Mucosa of descending colon (tissue), 3 donors: ENCODE data around the gene HOXC13. TPM values are rescaled to one million over a fixed set of nuclear protein-coding genes. Genes with fewer than 3 reads are reported as not detected.

Experiments used
- ATAC-seq: fragments of 200-7000 bp; cut with Tn5 transposase; one replicate; pipeline ENCODE4 v1.9.1; 2020; ENCODE audit warnings: mild to moderate bottlenecking, moderate library complexity
- DNase-seq, 3 donors: peaks; one replicate each; pipeline ENCODE4 v3.0.0-alpha.2; 2020
- H3K36me3 ChIP-seq: fragments of 200-600 bp; one replicate; pipeline ENCODE4 v1.8.0; 2021; ENCODE audit warnings: low read depth, mild to moderate bottlenecking
- H3K4me1 ChIP-seq: fragments of 200-600 bp; one replicate; pipeline ENCODE4 v1.8.0; 2021; ENCODE audit warnings: low read depth, mild to moderate bottlenecking
- H3K4me3 ChIP-seq: fragments of 200-600 bp; one replicate; pipeline ENCODE4 v1.8.0; 2021; ENCODE audit warnings: mild to moderate bottlenecking
- H3K9me3 ChIP-seq: fragments of 200-600 bp; one replicate; pipeline ENCODE4 v1.8.0; 2021; ENCODE audit warnings: mild to moderate bottlenecking
- intact Hi-C, 2 donors: fragments of 100-400 bp; cut with DNase I in 1 of 2; cut with micrococcal nuclease in 1 of 2; formaldehyde crosslinking; loops; one replicate each; pipeline versions ENCODE4 v1.11.0 to v1.11.1; 2022; cut with DNase I, micrococcal nuclease
- total RNA-seq, 3 donors: library from RNA; stranded (reverse); fragmentation: NEBNext Ultra II Directional in 2 of 3; extraction: Animal tissue kit (Norgen Biotek cat#: 25700) in 2 of 3; gene quantifications; one replicate each; pipeline versions ENCODE4 v1.2.1 to v1.2.4, GENCODE V29; 2021 to 2023
- TF ChIP-seq, protein P1 (sequence below): fragments of 200-600 bp; IDR thresholded peaks from one replicate; pipeline ENCODE4 v1.8.0; 2022; ENCODE audit warnings: antibody characterized with exemption, mild to moderate bottlenecking
- donor health status: DM: no; HTN: no; CAD: no; lungs with moderate emphysema.
- donor health status: DM: no; HTN: no; CAD: no.
- donor health status: DM: no; HTN: yes; CAD: no.

HOXC13 gene
- total RNA-seq, 3 donors from 2014 or later, result not detected

DNA sequence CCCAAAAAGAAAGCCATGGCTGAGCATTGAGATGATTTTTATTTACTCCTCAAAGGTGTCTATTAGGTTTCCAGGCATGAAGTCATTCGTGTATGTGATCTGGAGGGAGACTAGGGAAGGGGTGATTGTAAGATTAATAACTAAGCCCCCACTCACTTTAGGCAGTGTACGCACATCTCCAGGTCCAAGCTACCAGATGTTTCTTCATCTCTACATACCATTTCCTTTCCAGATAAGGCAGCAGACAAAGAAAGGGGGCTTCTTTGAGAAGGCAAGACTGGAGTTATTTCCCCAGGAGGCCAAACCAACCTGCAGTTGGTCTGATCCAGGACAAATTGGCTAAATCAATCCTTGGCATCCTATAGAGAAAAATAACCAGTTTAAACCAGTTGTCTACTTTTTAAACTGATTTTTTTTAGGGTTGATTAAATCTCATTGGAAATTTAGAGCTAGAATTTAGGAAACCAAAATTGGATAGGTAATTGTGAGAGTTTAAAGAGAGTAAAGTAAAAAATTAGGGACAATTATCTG lies 3.9 kb downstream of the HOXC13 start:
- intact Hi-C loops, result no loop called here
- no peaks in the 10 kb centered on the region for H3K4me1 ChIP-seq
- H3K4me3 ChIP-seq, result no peak overlapping the region
- TF ChIP-seq, protein P1, sequence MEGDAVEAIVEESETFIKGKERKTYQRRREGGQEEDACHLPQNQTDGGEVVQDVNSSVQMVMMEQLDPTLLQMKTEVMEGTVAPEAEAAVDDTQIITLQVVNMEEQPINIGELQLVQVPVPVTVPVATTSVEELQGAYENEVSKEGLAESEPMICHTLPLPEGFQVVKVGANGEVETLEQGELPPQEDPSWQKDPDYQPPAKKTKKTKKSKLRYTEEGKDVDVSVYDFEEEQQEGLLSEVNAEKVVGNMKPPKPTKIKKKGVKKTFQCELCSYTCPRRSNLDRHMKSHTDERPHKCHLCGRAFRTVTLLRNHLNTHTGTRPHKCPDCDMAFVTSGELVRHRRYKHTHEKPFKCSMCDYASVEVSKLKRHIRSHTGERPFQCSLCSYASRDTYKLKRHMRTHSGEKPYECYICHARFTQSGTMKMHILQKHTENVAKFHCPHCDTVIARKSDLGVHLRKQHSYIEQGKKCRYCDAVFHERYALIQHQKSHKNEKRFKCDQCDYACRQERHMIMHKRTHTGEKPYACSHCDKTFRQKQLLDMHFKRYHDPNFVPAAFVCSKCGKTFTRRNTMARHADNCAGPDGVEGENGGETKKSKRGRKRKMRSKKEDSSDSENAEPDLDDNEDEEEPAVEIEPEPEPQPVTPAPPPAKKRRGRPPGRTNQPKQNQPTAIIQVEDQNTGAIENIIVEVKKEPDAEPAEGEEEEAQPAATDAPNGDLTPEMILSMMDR, result no peak
- H3K9me3 ChIP-seq, result no peaks in the 10 kb centered on the region
- no peaks in the 10 kb centered on the region for H3K36me3 ChIP-seq
- DNase-seq (no peak), ATAC-seq (no peak)

DNA sequence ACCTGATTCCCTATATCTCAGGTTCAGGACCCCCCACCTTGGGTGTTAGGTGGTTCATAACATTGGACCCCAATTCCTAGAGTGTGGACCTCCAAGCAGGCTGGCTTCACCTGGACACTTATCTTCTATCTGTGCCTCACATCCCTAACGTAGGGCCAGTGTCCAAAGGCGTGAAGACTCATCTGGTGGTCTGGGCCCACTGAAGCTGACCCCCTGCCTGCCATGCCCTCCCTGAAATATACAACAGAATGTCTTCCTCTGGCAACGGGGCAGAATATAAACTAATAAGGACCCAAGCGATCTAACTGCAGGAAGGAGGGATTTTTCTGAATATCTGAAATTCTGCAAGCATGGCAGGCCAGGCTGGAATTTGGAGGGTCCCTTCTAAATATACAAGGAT lies 5.6 kb downstream of the HOXC13 start:
- intact Hi-C loops, result no loop called here
- TF ChIP-seq, protein P1, result no peak
- no peak overlapping the region for H3K4me3 ChIP-seq
- DNase-seq (no peak), ATAC-seq (no peak)
- H3K36me3 ChIP-seq, result no peaks in the 10 kb centered on the region
- no peaks in the 10 kb centered on the region for H3K9me3 ChIP-seq
- H3K4me1 ChIP-seq, result no peaks in the 10 kb centered on the region

DNA sequence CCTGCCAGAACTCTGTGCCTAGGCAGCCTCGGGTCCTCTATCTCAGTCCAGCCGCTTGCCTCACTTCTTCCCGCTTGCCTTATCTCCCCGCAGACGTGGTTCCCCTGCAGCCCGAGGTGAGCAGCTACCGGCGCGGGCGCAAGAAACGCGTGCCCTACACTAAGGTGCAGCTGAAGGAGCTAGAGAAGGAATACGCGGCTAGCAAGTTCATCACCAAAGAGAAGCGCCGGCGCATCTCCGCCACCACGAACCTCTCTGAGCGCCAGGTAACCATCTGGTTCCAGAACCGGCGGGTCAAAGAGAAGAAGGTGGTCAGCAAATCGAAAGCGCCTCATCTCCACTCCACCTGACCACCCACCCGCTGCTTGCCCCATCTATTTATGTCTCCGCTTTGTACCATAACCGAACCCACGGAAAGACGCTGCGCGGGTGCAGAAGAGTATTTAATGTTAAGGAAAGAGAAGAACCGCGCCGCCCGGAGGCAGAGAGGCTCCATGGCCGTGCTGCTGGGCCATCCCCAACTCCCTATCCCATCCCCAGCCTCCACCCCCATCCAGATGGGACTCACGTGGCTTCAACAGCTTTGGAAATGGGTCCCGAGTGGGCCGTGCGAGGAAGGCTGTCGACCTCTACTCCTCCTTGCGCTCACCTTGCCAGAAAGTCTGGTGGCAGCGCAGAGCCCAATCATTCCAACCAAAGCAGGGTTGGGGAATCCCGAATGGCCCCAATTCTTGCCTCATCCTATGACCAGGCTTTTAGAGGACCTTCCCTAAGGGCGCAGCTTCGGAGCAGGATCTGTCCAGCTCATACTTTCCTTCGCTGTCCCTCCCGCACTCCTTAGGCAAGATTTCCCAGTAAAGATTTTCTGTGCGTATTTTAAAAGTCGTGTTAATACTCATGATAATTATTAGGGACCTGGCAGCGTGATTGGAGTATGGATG lies 6.5 kb downstream of the HOXC13 start:
- DNase-seq, result no peak
- Histone ChIP-seq H3K4me3 (no peak overlapping the region), H3K4me1 (no peaks in the 10 kb centered on the region), H3K9me3 (no peaks in the 10 kb centered on the region), H3K36me3 (no peaks in the 10 kb centered on the region)
- intact Hi-C loops, result no loop called here
- TF ChIP-seq, protein P1, result no peak
- ATAC-seq, result no peak

DNA sequence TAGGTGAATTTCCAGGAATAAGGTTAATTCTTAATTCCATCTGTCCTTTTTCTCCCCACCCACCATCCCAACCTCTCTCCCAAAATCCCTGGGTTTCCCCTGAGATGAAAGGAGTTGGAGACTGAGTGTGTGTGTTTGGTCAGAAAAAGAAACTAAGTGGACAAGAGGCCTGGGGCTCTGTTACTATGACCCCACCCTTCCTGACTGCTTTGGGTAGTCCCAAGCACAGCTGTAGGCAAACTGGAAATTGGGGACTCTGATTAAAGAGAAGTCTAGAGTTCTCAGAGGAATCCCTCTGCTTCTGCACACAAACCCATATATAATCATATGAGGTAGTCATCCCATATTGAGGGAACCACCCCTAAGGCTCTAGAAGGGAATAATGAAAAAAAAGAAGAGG lies 9.1 kb downstream of the HOXC13 start:
- TF ChIP-seq, protein P1, result no peak

DNA sequence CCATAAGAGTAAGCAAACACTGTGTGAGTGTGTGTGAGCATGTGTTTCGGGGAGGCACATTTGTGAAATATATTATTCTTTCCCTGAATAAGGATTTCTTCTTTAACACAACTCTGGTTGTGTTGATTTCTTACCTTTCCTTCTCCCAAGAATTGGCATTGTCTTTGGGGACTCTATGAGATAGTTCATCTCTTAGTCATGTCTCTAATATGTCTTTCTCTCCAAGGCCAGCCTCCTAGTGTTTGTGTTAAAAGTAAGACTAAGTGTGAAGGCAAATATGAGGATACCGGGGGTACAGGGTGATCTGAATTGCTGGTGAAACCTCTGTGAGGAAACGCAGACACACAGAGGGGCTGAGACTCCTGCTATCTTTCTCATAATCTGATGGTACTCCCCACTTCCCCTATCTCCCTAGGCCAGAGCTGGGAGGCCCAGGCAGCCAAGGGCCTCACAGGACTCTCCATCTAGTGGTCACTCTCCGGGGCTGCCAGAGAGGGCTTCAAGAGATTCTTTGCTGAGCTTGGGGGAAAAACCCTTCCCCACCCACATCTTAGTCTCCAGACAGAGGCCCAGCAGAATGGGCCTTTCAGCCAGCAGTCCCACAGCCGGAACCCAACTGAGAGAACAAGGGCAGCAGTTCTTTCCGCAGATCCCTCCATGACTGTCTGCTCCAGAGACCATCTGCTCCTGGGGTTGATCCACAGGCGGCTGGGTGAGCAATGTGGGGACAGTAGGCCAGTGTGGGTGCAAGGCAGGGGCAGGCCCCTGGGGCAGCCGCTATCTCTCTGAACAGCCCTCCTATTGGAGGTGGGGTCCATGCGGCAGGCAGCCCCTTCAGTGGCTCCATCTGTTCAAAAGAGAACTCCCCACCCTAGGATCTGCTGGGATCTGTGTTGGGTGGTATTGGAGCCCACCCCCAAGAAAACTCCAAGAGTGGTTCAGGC lies 10.3 kb downstream of the HOXC13 start:
- TF ChIP-seq, protein P1, result no peak
- DNase-seq, result no peak
- Histone ChIP-seq H3K36me3 (no peaks in the 10 kb centered on the region), H3K9me3 (no peaks in the 10 kb centered on the region), H3K4me3 (no peak overlapping the region), H3K4me1 (no peaks in the 10 kb centered on the region)
- ATAC-seq, result no peak
- intact Hi-C loops, result no loop called here

More for the DNA sequence above, 9.1 kb downstream of the HOXC13 start:
- no peaks in the 10 kb centered on the region for H3K9me3 ChIP-seq
- intact Hi-C loops, result no loop called here
- no peak for ATAC-seq
- no peak for DNase-seq
- no peaks in the 10 kb centered on the region for H3K36me3 ChIP-seq
- no peaks in the 10 kb centered on the region for H3K4me1 ChIP-seq
- no peak overlapping the region for H3K4me3 ChIP-seq
